Measurements from ENCODE around the gene STXBP2. TPM values are rescaled to one million over a fixed set of nuclear protein-coding genes. Genes with fewer than 3 reads are reported as not detected.
A peak's percentile ranks its signal among the peaks of the same experiment; 100 is the strongest.

STXBP2 gene
- total RNA-seq, 1 donor from 2014 or later: 61.6 TPM

DNA sequence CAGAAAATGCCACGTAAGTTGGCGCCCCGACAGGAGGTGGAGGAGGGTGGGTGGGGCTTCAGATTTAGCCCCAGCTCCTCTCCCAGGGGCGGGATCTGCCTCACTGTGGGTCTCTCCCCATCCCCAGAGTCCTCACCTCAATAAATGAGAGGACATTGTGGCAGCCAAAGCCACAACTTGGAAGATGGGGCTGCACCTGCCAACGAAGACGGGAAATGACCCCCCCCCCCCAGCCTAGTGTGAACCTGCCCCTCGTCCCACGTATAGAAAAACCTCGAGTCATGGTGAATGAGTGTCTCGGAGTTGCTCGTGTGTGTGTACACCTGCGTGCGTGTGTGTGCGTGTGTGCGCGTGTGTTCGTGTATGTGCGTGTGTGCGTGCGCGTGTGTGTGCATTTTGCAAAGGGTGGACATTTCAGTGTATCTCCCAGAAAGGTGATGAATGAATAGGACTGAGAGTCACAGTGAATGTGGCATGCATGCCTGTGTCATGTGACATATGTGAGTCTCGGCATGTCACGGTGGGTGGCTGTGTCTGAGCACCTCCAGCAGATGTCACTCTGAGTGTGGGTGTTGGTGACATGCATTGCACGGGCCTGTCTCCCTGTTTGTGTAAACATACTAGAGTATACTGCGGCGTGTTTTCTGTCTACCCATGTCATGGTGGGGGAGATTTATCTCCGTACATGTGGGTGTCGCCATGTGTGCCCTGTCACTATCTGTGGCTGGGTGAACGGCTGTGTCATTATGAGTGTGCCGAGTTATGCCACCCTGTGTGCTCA lies 42.3 kb downstream of the STXBP2 start:
- no peak for DNase-seq (ENCODE audit: extremely low spot score, unreplicated experiment)
- Mint-ChIP-seq H3K4me1 (ENCODE audit: unreplicated experiment) (peaks cover 9% of the 10 kb centered on the region), H3K27me3 (peaks cover 37% of the 10 kb centered on the region), H3K36me3 (peaks cover 4% of the 10 kb centered on the region), H3K9me3 (peaks cover 4% of the 10 kb centered on the region), H3K4me3 (peak overlapping the region; percentile 80), H3K27ac (peak overlapping the region; percentile 38)
- TF ChIP-seq, protein P1, sequence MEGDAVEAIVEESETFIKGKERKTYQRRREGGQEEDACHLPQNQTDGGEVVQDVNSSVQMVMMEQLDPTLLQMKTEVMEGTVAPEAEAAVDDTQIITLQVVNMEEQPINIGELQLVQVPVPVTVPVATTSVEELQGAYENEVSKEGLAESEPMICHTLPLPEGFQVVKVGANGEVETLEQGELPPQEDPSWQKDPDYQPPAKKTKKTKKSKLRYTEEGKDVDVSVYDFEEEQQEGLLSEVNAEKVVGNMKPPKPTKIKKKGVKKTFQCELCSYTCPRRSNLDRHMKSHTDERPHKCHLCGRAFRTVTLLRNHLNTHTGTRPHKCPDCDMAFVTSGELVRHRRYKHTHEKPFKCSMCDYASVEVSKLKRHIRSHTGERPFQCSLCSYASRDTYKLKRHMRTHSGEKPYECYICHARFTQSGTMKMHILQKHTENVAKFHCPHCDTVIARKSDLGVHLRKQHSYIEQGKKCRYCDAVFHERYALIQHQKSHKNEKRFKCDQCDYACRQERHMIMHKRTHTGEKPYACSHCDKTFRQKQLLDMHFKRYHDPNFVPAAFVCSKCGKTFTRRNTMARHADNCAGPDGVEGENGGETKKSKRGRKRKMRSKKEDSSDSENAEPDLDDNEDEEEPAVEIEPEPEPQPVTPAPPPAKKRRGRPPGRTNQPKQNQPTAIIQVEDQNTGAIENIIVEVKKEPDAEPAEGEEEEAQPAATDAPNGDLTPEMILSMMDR (conservative IDR thresholded peaks at IDR 0.05): no peak

DNA sequence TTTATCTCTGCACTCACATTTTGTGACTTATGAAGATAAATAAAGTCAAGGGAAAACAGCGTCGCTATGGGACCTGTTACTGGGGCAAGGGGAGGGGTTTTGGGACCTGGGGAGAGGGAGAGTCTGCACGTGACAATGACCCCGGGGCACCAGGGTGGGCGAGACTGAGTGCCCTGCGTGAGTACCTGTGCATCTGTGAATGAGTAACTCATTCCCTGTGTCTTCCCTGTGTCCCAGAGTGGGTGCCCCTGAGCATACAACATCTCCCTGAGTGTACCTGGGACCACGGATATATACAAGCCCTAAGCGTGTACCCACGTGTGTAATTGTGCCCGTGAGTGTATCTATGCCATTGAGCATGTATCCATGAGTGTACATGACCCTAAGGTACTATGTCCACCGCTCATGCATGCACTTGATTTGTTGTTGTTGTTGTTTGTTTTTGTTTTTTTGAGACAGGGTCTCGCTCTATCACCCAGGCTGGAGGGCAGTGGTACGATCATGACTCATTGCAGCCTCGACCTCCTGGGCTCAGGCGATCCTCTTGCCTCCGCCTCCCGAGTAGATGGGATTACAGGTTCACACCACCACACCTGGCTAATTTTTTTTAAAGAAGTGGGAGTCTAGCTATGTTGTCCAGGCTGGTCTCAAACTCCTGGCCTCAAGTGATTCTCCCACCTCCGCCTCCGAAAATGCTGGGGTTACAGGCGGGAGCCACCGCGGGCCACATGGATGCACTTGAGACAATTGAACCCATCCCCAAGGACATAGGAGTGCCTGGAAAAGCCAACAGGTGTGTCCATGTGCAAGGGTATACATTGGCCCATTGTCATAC lies 43.1 kb downstream of the STXBP2 start:
- Mint-ChIP-seq H3K27me3 (peaks cover 32% of the 10 kb centered on the region), H3K4me1 (ENCODE audit: unreplicated experiment) (peaks cover 9% of the 10 kb centered on the region), H3K27ac (peak overlapping the region; percentile 41), H3K36me3 (peaks cover 4% of the 10 kb centered on the region), H3K9me3 (no peaks in the 10 kb centered on the region), H3K4me3 (peak overlapping the region; percentile 81)
- TF ChIP-seq, protein P1 (conservative IDR thresholded peaks at IDR 0.05): no peak
- DNase-seq (ENCODE audit: extremely low spot score, unreplicated experiment): no peak

DNA sequence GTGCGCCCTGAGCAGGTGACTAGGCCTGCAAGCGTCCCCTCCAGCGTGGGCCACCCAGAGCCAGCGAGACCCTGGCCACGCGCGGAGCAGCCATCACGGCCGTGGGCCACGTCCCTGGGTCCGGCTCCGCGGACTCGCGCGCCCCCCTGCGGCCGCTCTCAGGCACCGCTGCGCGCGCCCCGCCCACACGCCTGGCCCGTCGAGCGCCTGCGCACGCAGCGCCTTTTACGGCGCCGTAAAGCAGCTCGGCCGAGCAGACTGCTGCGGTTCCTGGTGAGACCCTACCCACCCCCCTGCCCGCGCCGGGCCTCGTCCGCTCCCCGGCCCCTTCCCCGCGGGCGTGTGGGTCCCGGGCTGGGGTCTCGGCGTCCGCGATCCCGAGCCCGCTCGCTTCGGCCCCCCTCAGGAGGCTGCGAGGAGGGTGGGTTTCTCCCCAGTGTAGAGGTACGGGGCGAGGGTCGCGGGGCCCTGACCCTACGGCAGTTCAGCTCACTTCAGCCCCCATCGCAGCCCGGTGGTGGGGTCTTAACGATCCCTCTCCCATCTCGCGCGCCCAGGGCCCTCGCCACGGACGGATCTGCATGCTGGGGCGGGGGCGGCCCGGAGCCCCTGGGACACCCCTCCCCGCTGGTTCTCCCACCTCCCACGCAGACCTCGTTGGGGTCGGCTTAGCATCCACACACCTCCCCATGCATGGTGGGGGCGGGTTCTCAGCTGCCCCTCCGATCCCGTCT lies 43.9 kb downstream of the STXBP2 start, which contains the start of gene TRAPPC5:
TSS of gene TRAPPC5 (plus strand) at position 228 of the 734 bp plus-strand sequence. CDS start 1,421 bp downstream, outside the sequence.
- peaks cover 30% of the 10 kb centered on the region for H3K27me3 Mint-ChIP-seq
- H3K36me3 Mint-ChIP-seq: peaks cover 9% of the 10 kb centered on the region
- peak within 1 kb of the TSS; percentile 72 for H3K27ac Mint-ChIP-seq
- peak within 1 kb of the TSS; percentile 90 for H3K4me3 Mint-ChIP-seq
- TF ChIP-seq, protein P1 (conservative IDR thresholded peaks at IDR 0.05): peak; percentile 97
- H3K9me3 Mint-ChIP-seq: no peaks in the 10 kb centered on the region
- peaks cover 9% of the 10 kb centered on the region for H3K4me1 Mint-ChIP-seq (ENCODE audit: unreplicated experiment)
- peak; percentile 92 for DNase-seq (ENCODE audit: extremely low spot score, unreplicated experiment)

DNA sequence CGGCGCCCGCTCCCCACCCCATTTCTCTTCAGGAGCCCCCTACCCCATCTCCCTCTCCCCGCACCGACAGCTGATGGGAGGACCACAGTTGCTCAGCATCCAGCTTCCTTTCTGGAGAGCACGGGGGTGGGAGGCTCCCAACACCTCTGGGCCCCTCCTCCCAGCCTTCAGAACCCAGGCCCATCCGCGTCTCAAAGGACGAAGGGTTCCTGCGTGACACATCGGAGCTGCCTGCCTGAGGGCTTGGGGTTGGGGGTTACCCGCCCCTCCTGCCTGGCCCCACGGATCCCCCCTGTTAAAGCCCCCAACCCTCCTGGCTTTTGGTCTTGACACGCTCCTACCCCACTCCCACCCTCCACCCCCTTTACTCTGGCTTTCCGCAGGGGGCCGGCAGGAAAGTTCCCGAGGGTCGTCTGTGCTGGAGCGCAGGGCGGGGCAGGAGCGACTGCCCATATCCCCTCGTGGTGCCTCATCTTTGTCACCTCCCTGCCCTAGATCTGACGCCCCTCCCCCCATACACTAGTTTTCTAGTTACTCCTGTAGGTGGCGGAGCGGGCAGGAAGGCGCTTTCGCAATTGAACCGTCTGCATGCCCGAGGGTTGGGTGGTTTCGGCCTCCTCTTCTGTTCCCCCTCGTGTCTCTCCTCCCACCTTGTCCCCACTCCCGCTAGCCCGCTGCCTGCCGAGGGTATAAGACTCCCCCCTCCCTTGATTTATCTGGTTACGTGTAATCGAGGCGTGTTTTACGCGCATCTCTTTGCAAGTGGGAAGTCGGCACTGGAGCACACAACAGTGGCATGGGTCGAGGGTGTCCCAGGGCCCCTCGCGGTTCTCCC lies 44.6 kb downstream of the STXBP2 start:
- Mint-ChIP-seq H3K4me1 (ENCODE audit: unreplicated experiment) (peaks cover 9% of the 10 kb centered on the region), H3K9me3 (no peaks in the 10 kb centered on the region), H3K4me3 (peak overlapping the region; percentile 90), H3K36me3 (peaks cover 9% of the 10 kb centered on the region), H3K27ac (peak overlapping the region; percentile 72), H3K27me3 (peaks cover 25% of the 10 kb centered on the region)
- TF ChIP-seq, protein P1 (conservative IDR thresholded peaks at IDR 0.05): peak; percentile 65
- no peak for DNase-seq (ENCODE audit: extremely low spot score, unreplicated experiment)

All from type B pancreatic cell (in vitro differentiated cells).